NCI-H526 treated with DMSO at 0.1 percent for 48 hours (cell line): ENCODE data around the gene SMAP1.

Source experiments
- DNase-seq: peaks from one replicate; lab custom pipeline; 2025; lab: John Stamatoyannopoulos, UW

The SMAP1 gene

GRCh38 chr6:70842541-70842940, 174.9 kb downstream of the SMAP1 start:
- no peak for DNase-seq

- no peak for DNase-seq
Measured at GRCh38 chr6:70843328-70843918, 175.7 kb downstream of the SMAP1 start.

- no peak for DNase-seq
Measured at GRCh38 chr6:70844301-70844700, 176.6 kb downstream of the SMAP1 start.

GRCh38 chr6:70846207-70846835, 178.6 kb downstream of the SMAP1 start:
- DNase-seq = no peak

GRCh38 chr6:70847106-70848084, 179.7 kb downstream of the SMAP1 start:
- no peak for DNase-seq

GRCh38 chr6:70849348-70850069, 181.8 kb downstream of the SMAP1 start:
- DNase-seq = no peak

- DNase-seq = no peak
Measured at GRCh38 chr6:70852667-70853246, 185.1 kb downstream of the SMAP1 start.

- no peak for DNase-seq
Measured at GRCh38 chr6:70857387-70858077, 189.8 kb downstream of the SMAP1 start.

GRCh38 chr6:70860045-70860444, 192.4 kb downstream of the SMAP1 start:
- DNase-seq = no peak

GRCh38 chr6:70860920-70861319, 193.2 kb downstream of the SMAP1 start:
- peak; percentile 12 for DNase-seq

GRCh38 chr6:70863343-70863742, 195.7 kb downstream of the SMAP1 start:
- DNase-seq = no peak

GRCh38 chr6:70864401-70864800, 196.7 kb downstream of the SMAP1 start:
- no peak for DNase-seq

- DNase-seq = no peak
Measured at GRCh38 chr6:70872469-70872868, 204.8 kb downstream of the SMAP1 start.

GRCh38 chr6:70874181-70874913, 206.7 kb downstream of the SMAP1 start:
- DNase-seq = no peak

- DNase-seq = no peak
Measured at GRCh38 chr6:70879496-70879895, 211.8 kb downstream of the SMAP1 start.

- peak; percentile 23 for DNase-seq
Measured at GRCh38 chr6:70884074-70884983, 216.6 kb downstream of the SMAP1 start.

GRCh38 chr6:70886071-70886470, 218.4 kb downstream of the SMAP1 start:
- DNase-seq = no peak

- DNase-seq = no peak
Measured at GRCh38 chr6:70886661-70887060, 219.0 kb downstream of the SMAP1 start.

GRCh38 chr6:70889270-70889669, 221.6 kb downstream of the SMAP1 start:
- no peak for DNase-seq
